ENCODE data around the gene OTUB1.

- TF ChIP-seq CTCF (IDR thresholded peaks at IDR 0.05): no peak
- TF ChIP-seq EP300 (IDR thresholded peaks at IDR 0.05): no peak
- no peak for TF ChIP-seq POLR2AphosphoS5 (IDR thresholded peaks at IDR 0.05)
Measured at GRCh38 chr11:64011371-64011770, 25.1 kb downstream of the OTUB1 start.
